Neural crest cell (in vitro differentiated cells): ENCODE measurements around the gene KCNJ4. TPM values are rescaled to one million over a fixed set of nuclear protein-coding genes. Genes with fewer than 3 reads are reported as not detected.
A peak's percentile ranks its signal among the peaks of the same experiment; 100 is the strongest.

Experiments
- DNase-seq: peaks from one replicate; pipeline ENCODE4 v3.0.0; 2021; ENCODE audit warnings: low read depth, mixed read lengths, low spot score
- H3K27ac Mint-ChIP-seq: one replicate; pipeline ENCODE4 v1.8.0; 2021; ENCODE audit warnings: mild to moderate bottlenecking, mixed read lengths; ENCODE audit not compliant: unreplicated experiment
- H3K27me3 Mint-ChIP-seq: 2 replicates; pipeline ENCODE4 v1.8.0; 2021; ENCODE audit warnings: low read depth, mild to moderate bottlenecking, mixed read lengths
- H3K36me3 Mint-ChIP-seq: 2 replicates; pipeline ENCODE4 v1.8.0; 2021; ENCODE audit warnings: low read depth, mild to moderate bottlenecking, mixed read lengths
- H3K4me1 Mint-ChIP-seq: 2 replicates; pipeline ENCODE4 v1.8.0; 2021; ENCODE audit warnings: mixed read lengths
- H3K4me3 Mint-ChIP-seq: one replicate; pipeline ENCODE4 v1.8.0; 2021; ENCODE audit warnings: mild to moderate bottlenecking, mixed read lengths
- H3K9me3 Mint-ChIP-seq: 2 replicates; pipeline ENCODE4 v1.8.0; 2021; ENCODE audit warnings: mixed read lengths
- CTCF ChIP-seq: fragments of 200-600 bp; sonication (generic); conservative IDR thresholded peaks from 2 replicates; pipeline ENCODE4 v1.5.0; 2021; ENCODE audit warnings: antibody characterized with exemption, mild to moderate bottlenecking
- total RNA-seq: library from RNA; stranded (reverse); gene quantifications from 2 replicates; pipeline ENCODE4 v1.2.1, GENCODE V29; 2021

KCNJ4 gene
- total RNA-seq, 1 donor from 2014 or later = 4.4 TPM

- no peaks in the 10 kb centered on the region for H3K9me3 Mint-ChIP-seq
- no peak for TF ChIP-seq CTCF
Measured at GRCh38 chr22:38420734-38421133, 34.3 kb downstream of the KCNJ4 start.

GRCh38 chr22:38419858-38420160 lies 35.2 kb downstream of the KCNJ4 start:
- no peak for TF ChIP-seq CTCF
- Mint-ChIP-seq H3K4me3 (no peak overlapping the region), H3K4me1 (no peaks in the 10 kb centered on the region), H3K36me3 (no peaks in the 10 kb centered on the region), H3K27me3 (no peaks in the 10 kb centered on the region), H3K9me3 (no peaks in the 10 kb centered on the region), H3K27ac (no peak overlapping the region)
- no peak for DNase-seq

More at GRCh38 chr22:38420734-38421133, 34.3 kb downstream of the KCNJ4 start:
- Mint-ChIP-seq H3K4me1 (no peaks in the 10 kb centered on the region), H3K4me3 (no peak overlapping the region), H3K27ac (no peak overlapping the region), H3K27me3 (no peaks in the 10 kb centered on the region), H3K36me3 (no peaks in the 10 kb centered on the region)
- no peak for DNase-seq

GRCh38 chr22:38419121-38419857 lies 35.7 kb downstream of the KCNJ4 start:
- TF ChIP-seq CTCF = no peak
- no peaks in the 10 kb centered on the region for H3K36me3 Mint-ChIP-seq
- H3K9me3 Mint-ChIP-seq = no peaks in the 10 kb centered on the region
- DNase-seq = no peak
- no peaks in the 10 kb centered on the region for H3K27me3 Mint-ChIP-seq
- no peak overlapping the region for H3K4me3 Mint-ChIP-seq
- H3K4me1 Mint-ChIP-seq = no peaks in the 10 kb centered on the region
- H3K27ac Mint-ChIP-seq = peak overlapping the region; percentile 5

GRCh38 chr22:38418589-38418988 lies 36.4 kb downstream of the KCNJ4 start:
- no peaks in the 10 kb centered on the region for H3K4me1 Mint-ChIP-seq

GRCh38 chr22:38417252-38418060 lies 37.5 kb downstream of the KCNJ4 start:
- H3K4me1 Mint-ChIP-seq = no peaks in the 10 kb centered on the region
- peak overlapping the region; percentile 62 for H3K27ac Mint-ChIP-seq

More at GRCh38 chr22:38418589-38418988, 36.4 kb downstream of the KCNJ4 start:
- Mint-ChIP-seq H3K27ac (peak overlapping the region; percentile 10), H3K36me3 (no peaks in the 10 kb centered on the region), H3K9me3 (no peaks in the 10 kb centered on the region), H3K27me3 (no peaks in the 10 kb centered on the region), H3K4me3 (no peak overlapping the region)
- TF ChIP-seq CTCF = no peak
- no peak for DNase-seq

More at GRCh38 chr22:38417252-38418060, 37.5 kb downstream of the KCNJ4 start:
- H3K36me3 Mint-ChIP-seq = no peaks in the 10 kb centered on the region
- no peak for DNase-seq
- no peak overlapping the region for H3K4me3 Mint-ChIP-seq
- no peak for TF ChIP-seq CTCF
- H3K9me3 Mint-ChIP-seq = no peaks in the 10 kb centered on the region
- no peaks in the 10 kb centered on the region for H3K27me3 Mint-ChIP-seq
